GM12874 (cell line): Measurements from ENCODE around the gene ARL2.

Source experiments
- CTCF ChIP-seq: IDR thresholded peaks from 2 replicates; pipeline ENCODE4 v1.5.1; 2011; ENCODE audit warnings: low read depth, mild to moderate bottlenecking, control low read depth, low read length, moderate library complexity; ENCODE audit not compliant: insufficient read depth

Gene ARL2

DNA sequence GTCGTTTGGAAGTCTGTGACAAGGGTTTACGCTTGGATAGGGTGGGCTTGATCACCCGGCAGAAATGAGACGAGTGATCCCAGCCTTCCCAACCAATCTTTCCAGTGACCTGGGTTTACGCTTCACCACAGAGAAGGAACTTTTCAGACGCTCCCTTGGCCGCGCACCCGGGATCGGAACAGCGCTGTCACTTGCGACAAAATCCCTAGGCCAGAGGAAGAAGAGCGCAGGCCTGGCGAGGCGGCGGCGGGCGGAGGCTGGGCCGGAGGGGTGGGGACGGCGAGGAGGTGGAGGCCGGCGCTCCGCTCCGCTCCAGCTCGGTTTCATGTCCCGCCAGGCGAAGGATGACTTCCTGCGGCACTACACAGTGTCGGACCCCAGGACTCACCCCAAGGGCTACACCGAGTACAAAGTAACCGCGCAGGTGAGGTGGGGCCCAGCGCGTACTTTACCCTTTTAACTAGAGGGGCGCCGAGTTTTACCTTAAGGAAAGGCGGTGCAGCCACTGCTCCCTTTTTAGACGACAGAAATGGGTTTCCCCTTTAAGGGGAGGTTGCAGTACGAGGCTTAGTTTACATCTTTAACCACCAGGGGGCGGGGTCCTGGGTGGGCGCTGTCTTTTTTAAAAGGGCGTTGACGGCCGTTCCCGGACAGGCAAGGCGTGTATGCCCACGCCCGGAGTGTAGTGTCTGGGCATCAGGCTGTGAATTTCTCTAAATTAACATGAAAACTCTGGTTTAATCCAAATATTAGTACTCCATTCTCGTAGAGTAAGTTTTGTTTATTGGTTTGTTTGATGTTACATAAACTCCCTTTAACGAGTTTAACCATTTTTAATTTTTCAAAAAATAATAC is 13.5 kb downstream of the ARL2 start, which contains the start of gene SNX15:
Gene SNX15, plus strand, starts transcription at position 227 of the 855 bp plus-strand sequence. Its CDS starts 99 bp downstream, at position 326.
- TF ChIP-seq CTCF = peak; percentile 29; the same call in 1 of the 2 replicates

DNA sequence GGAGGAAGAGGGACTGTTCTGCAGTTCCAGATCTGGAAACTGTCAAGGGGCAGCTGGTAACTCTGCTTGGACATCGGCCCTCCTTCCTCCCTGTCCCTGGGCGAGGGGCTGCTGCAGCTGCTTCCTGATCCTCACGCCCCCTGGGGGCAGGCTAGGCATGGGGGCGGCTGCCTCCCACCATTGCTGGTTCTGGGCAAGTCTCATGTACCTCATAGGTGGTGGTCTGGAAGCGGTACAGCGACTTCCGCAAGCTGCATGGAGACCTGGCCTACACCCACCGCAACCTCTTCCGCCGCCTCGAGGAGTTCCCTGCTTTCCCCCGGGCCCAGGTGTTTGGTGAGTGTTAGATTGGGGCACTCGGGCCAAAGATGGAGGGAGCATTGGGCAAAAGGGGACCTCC is 18.3 kb downstream of the ARL2 start:
- no peak for TF ChIP-seq CTCF

- TF ChIP-seq CTCF = no peak
Measured at GRCh38 chr11:65034423-65034822, 20.5 kb downstream of the ARL2 start.

GRCh38 chr11:65035579-65035978 is 21.6 kb downstream of the ARL2 start:
- TF ChIP-seq CTCF = no peak

- TF ChIP-seq CTCF = no peak
Measured at GRCh38 chr11:65036931-65037330, 23.0 kb downstream of the ARL2 start.

DNA sequence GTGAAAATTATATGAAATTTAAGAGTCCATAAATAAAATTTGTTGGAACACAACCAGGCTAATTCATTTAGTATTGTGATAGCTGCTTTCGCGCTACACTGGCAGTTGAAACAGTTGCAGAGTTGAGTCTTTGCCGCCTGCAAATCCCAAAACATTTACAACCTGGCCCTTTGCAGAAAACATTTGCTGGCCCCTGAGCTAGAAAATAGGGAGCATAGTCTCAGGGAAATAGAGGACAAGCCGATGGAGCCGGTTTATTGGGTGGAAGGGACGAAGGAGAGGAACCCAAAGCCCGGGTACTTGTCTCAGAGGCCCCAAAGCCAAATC is 26.5 kb downstream of the ARL2 start:
- TF ChIP-seq CTCF = no peak

GRCh38 chr11:65040847-65041622 is 27.1 kb downstream of the ARL2 start, which contains the start of gene SAC3D1:
Gene SAC3D1, plus strand, starts transcription at chr11:65041210. Its CDS starts 83 bp downstream, at chr11:65041293.
- no peak for TF ChIP-seq CTCF
